ENCODE results near the gene RPL31. TPM values are rescaled to one million over a fixed set of nuclear protein-coding genes. Genes with fewer than 3 reads are reported as not detected.

Gene RPL31
- total and polyA plus RNA-seq, 9 of the 15 experiments (the other 6 are each of a cell fraction or from before 2014, with no cell fraction given), result 1,176 to 6,037 (median 2,997) TPM

DNA sequence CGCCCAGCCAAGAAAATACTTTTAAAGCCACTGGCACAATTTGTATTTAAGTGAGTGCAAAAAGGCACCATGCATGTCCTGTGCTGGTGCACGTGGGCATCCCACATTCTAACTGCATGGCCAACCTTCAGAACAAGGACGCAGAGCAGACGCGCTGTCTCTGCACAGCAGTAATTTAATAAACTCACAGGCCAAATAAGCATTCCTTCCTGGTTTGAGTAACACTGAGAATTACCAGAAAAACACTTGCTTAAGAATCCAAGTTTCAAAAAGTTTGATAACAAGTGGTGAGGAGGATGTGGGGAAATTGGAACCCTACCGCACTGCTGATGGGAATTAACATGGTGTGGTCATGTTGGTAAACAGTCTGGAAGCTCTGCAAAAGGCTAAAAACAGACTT, 38.7 kb downstream of the RPL31 start (continued):
- TF ChIP-seq ZNF133 (CRISPR knock-in tag; IDR thresholded peaks at IDR 0.05) (no peak), HNRNPK (IDR thresholded peaks at IDR 0.05; ENCODE audit: low read depth, low read length, poor library complexity, severe bottlenecking) (no peak), CEBPG (CRISPR knock-in tag; IDR thresholded peaks at IDR 0.05) (no peak), CEBPG (tag; conservative IDR thresholded peaks at IDR 0.05 in 1 of 2, IDR thresholded peaks at IDR 0.05 in 1 of 2) (no peak), KDM2B (CRISPR knock-in tag; IDR thresholded peaks at IDR 0.05) (no peak), ESRRA (IDR thresholded peaks at IDR 0.05; ENCODE audit: borderline replicate concordance, low read depth) (no peak), POLR2G (IDR thresholded peaks at IDR 0.05; ENCODE audit: low read depth, low read length) (no peak)

DNA sequence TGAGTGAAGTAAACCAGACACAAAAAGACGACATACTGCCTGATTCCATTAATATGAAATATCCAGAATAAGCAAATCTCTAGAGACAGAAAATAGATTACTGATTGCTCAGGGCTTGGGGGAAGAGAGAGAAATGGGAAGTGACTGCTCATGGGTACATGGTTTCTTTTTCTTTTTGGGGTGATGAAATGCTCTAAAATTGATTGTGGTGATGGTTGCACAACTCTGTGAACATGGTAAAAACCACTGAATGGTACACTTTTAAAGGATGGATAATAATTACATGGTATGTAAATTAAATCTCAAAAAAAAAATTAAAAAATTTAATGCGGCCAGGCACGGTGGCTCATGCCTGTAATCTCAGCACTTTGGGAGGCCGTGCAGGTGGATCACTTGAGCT, 39.3 kb downstream of the RPL31 start:
- H3K27ac ChIP-seq (ENCODE audit: extremely low read depth, low read depth, low read length), result no peak overlapping the region
- ChIA-PET CTCF (ENCODE audit: low intra/inter-chr PET ratio) (no interaction called here), POLR2A (no interaction called here)
- DNase-seq (ENCODE audit: extremely low read depth in 1 of 4, low spot score in 3 of 4) (no peak), ATAC-seq (no peak), FAIRE-seq (no peak)
- H3K9me1 ChIP-seq (ENCODE audit: control insufficient read depth, insufficient read depth, low read length), result no peaks in the 10 kb centered on the region
- TF ChIP-seq CEBPG (CRISPR knock-in tag; IDR thresholded peaks at IDR 0.05) (no peak), CEBPG (tag; conservative IDR thresholded peaks at IDR 0.05 in 1 of 2, IDR thresholded peaks at IDR 0.05 in 1 of 2) (0 out of 4 replicates have a peak, but pooled peaks have one; percentile 14 to 23), JUNB (CRISPR knock-in tag; conservative IDR thresholded peaks at IDR 0.05) (no peak)
- peaks cover 5% of the 10 kb centered on the region in 2 experiments; a peak in 3 of 5 replicates for H3K4me1 ChIP-seq (replicated peaks in 1 of 2; ENCODE audit: control insufficient read depth in 2 of 2, insufficient read depth in 2 of 2, low read length in 2 of 2)
- H3K36me3 ChIP-seq (ENCODE audit: control insufficient read depth, insufficient read depth, low read length), result no peaks in the 10 kb centered on the region
- H3K9me3 ChIP-seq (replicated peaks; ENCODE audit: control insufficient read depth, insufficient read depth, low read depth, low read length), result no peaks in the 10 kb centered on the region
- H3K27me3 ChIP-seq (ENCODE audit: control insufficient read depth in 2 of 2, insufficient read depth in 2 of 2, low read length in 2 of 2), result peaks cover 24 to 43% of the 10 kb centered on the region in 2 experiments
- H3K9ac ChIP-seq (ENCODE audit: insufficient read depth in 1 of 2, low read depth in 2 of 2, low read length in 2 of 2), result no peak overlapping the region
- H3K79me2 ChIP-seq (ENCODE audit: control insufficient read depth, insufficient read depth, low read length), result no peaks in the 10 kb centered on the region
- 15% methylated on average over 4 of the region's 4 CpGs for WGBS (ENCODE audit: insufficient coverage, low coverage, missing lambda C conversion rate)
- in situ Hi-C loops (cut with MboI) (no loop called here), intact Hi-C loops (cut with micrococcal nuclease) (no loop called here)
- no TSS peak for BruUV-seq (replicated peaks)
- H2AFZ ChIP-seq (ENCODE audit: low read depth, low read length), result no peak overlapping the region
- H4K20me1 ChIP-seq (replicated peaks; ENCODE audit: control insufficient read depth, insufficient read depth, low read length), result no peaks in the 10 kb centered on the region
- H3K4me2 ChIP-seq (ENCODE audit: insufficient read depth, low read length), result no peak overlapping the region
- no peak overlapping the region for H3K4me3 ChIP-seq
